Measurements from ENCODE around the gene ZNF311. TPM values are rescaled to one million over a fixed set of nuclear protein-coding genes. Genes with fewer than 3 reads are reported as not detected.

Gene ZNF311
- total and polyA plus RNA-seq, 4 experiments from 2014 or later: 0.15 to 0.64 (median 0.33) TPM; not detected in 1

DNA sequence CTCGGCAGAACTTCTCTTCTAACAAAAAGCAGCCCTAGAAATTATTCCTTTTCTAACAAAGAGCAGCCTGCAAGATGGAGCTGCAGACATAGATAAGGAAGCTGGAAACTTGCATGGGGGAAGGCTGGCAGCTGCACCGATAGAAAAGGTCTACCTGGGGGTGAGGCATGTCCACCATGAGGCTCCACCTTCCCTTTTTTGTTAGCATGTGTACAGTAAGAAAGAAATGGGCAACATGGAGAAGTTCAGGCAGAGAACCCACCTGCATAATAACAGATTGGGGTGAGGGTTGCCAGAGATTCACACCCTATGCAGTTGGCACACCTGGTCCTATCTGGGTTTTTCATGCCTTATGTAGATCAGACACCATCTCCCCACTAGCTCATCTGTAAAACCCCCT is 25.4 kb downstream of the ZNF311 start:
- H3K4me1 Mint-ChIP-seq: peaks cover 26 to 46% (median 36%) of the 10 kb centered on the region in 4 donors
- H3K4me3 Mint-ChIP-seq: peak overlapping the region in 3 of 8 donors; percentile 31 to 71 (median 51)
- intact Hi-C loops (cut with micrococcal nuclease): loop anchor here (2.0 to 10.0 kb wide), 2 partner anchors 37 to 1085 kb away; a partner anchor contains a TSS
- no peak overlapping the region for H3K4me3 ChIP-seq (ENCODE audit: low read length in 2 of 2)
- ChIA-PET POLR2A (ENCODE audit: partially characterized antibody) (interaction anchor here (0.8 to 1.8 kb wide), 2 partner anchors 37 to 141 kb away, joined by 3 to 6 read pairs; no protein-coding TSS in a partner anchor), CTCF (ENCODE audit: partially characterized antibody) (interaction anchor here (1.2 to 4.0 kb wide), 3 partner anchors 56 to 141 kb away, joined by 3 to 33 read pairs (median 3); partner anchors contain the start of gene TRIM27)
- no peaks in the 10 kb centered on the region for H3K27me3 ChIP-seq (ENCODE audit: insufficient read depth, low read length)
- H3K9me3 Mint-ChIP-seq: peaks cover 0 to 13% (median 4%) of the 10 kb centered on the region in 8 donors
- H3K27me3 Mint-ChIP-seq: peaks cover 11 to 19% of the 10 kb centered on the region in 2 donors
- peak overlapping the region in 1 of 7 donors; percentile 100 for H3K27ac Mint-ChIP-seq
- DNase-seq: no peak
- H3K36me3 Mint-ChIP-seq: peaks cover 0 to 17% of the 10 kb centered on the region in 2 donors
- peaks cover 25% of the 10 kb centered on the region for H3K4me1 ChIP-seq (ENCODE audit: insufficient read depth, low read length)
- H3K36me3 ChIP-seq (ENCODE audit: insufficient read depth, low read length): no peaks in the 10 kb centered on the region
- no peak overlapping the region for H3K27ac ChIP-seq (ENCODE audit: low read depth, low read length)
- H3K9me3 ChIP-seq (ENCODE audit: control insufficient read depth in 1 of 2, low read length in 2 of 2): no peaks in the 10 kb centered on the region

- DNase-seq: no peak
- H3K9me3 ChIP-seq (ENCODE audit: control insufficient read depth in 1 of 2, low read length in 2 of 2): no peaks in the 10 kb centered on the region
- intact Hi-C loops (cut with micrococcal nuclease): no loop called here
- no peak overlapping the region for H3K27ac ChIP-seq (ENCODE audit: low read depth, low read length)
- H3K4me3 ChIP-seq (ENCODE audit: low read length in 2 of 2): no peak overlapping the region
- no peaks in the 10 kb centered on the region for H3K27me3 ChIP-seq (ENCODE audit: insufficient read depth, low read length)
- peak overlapping the region in 2 of 8 donors; percentile 31 to 71 for H3K4me3 Mint-ChIP-seq
- peaks cover 0 to 13% (median 4%) of the 10 kb centered on the region in 8 donors for H3K9me3 Mint-ChIP-seq
- ChIA-PET POLR2A (ENCODE audit: partially characterized antibody) (interaction anchor here (0.8 kb wide), 1 partner anchor 140 kb away, joined by 3 read pairs; no protein-coding TSS in a partner anchor), CTCF (ENCODE audit: partially characterized antibody) (interaction anchor here (0.8 to 4.0 kb wide), 4 partner anchors 55 to 141 kb away, joined by 3 to 33 read pairs (median 4); partner anchors contain the start of gene TRIM27)
- peaks cover 0 to 17% of the 10 kb centered on the region in 2 donors for H3K36me3 Mint-ChIP-seq
- H3K4me1 ChIP-seq (ENCODE audit: insufficient read depth, low read length): peaks cover 25% of the 10 kb centered on the region
- peaks cover 15 to 23% of the 10 kb centered on the region in 2 donors for H3K27me3 Mint-ChIP-seq
- peaks cover 26 to 44% (median 36%) of the 10 kb centered on the region in 4 donors for H3K4me1 Mint-ChIP-seq
- H3K36me3 ChIP-seq (ENCODE audit: insufficient read depth, low read length): no peaks in the 10 kb centered on the region
- peak overlapping the region in 1 of 7 donors; percentile 100 for H3K27ac Mint-ChIP-seq
Measured at GRCh38 chr6:28978959-28979561, 26.1 kb downstream of the ZNF311 start.

DNA sequence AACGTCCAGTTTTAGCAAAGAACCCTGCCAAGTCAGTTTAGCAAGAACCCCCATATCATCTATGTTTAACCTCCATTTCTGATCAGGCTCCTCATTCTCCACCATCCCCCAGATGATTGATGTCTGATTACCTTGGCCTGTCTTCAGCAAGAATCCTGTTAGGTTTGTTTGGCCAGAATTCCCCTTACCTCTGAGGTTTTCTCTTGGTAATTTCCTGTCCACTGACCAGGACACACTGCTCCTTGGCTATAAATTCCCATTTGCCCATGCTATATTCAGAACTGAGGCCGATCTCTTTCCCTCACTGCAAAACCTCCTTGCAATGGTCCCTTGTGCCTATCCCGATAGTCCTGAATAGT is 27.0 kb downstream of the ZNF311 start:
- Mint-ChIP-seq H3K27me3 (peaks cover 16 to 23% of the 10 kb centered on the region in 2 donors), H3K9me3 (peaks cover 0 to 12% (median 4%) of the 10 kb centered on the region in 8 donors), H3K4me3 (peak overlapping the region in 7 of 8 donors; percentile 71 to 85 (median 78)), H3K4me1 (peaks cover 23 to 40% (median 29%) of the 10 kb centered on the region in 4 donors), H3K27ac (peak overlapping the region in 2 of 7 donors; percentile 58 to 100), H3K36me3 (peaks cover 0 to 17% of the 10 kb centered on the region in 2 donors)
- Histone ChIP-seq H3K9me3 (ENCODE audit: control insufficient read depth in 1 of 2, low read length in 2 of 2) (no peaks in the 10 kb centered on the region), H3K27me3 (ENCODE audit: insufficient read depth, low read length) (no peaks in the 10 kb centered on the region), H3K36me3 (ENCODE audit: insufficient read depth, low read length) (no peaks in the 10 kb centered on the region), H3K4me1 (ENCODE audit: insufficient read depth, low read length) (peaks cover 22% of the 10 kb centered on the region), H3K27ac (ENCODE audit: low read depth, low read length) (no peak overlapping the region), H3K4me3 (ENCODE audit: low read length in 2 of 2) (no peak overlapping the region)
- POLR2A ChIA-PET (ENCODE audit: partially characterized antibody): no interaction called here
- intact Hi-C loops (cut with micrococcal nuclease): no loop called here
- DNase-seq: no peak
- CTCF ChIA-PET (ENCODE audit: partially characterized antibody): interaction anchor here (1.2 kb wide), 1 partner anchor 54 kb away, joined by 4 read pairs; the partner anchor contains the start of gene TRIM27

DNA sequence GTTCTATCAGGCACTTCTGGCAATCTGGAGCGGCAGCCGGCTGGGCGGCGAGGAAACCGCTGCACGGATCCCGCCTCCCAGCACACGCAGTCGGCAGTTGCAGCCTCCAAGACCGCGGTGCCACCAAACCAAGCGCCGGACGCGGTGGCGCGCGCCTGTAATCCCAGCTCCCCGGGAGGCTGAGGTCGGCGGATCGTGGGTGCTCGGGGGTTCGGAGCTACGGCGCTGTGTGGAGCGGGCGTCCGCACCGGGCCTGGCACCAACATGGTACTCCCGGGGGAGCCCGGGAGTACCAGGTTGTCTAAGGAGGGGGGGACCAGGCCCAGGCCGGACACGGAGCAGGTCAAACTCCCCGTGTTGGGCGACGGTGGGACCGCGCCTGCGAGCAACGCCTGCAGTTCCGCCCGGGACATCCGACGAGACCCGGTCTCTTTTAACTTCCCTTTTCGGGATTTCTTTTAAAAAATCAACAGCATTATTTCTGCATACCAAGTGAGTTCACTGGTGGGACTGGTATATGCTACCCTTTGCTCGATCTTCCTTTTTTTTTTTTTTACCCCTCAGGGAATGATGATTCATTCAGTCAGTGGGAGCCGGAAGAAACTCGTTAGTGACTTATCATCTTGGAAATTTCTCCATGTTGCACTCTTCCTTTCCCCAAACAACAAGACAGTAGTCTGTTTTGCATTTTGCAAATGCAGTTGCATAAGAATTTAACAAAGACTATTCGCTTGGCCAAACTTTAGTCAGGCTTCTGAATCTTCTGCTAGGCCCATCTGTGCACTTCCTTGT is 27.6 kb downstream of the ZNF311 start:
- peaks cover 22% of the 10 kb centered on the region for H3K4me1 ChIP-seq (ENCODE audit: insufficient read depth, low read length)
- Mint-ChIP-seq H3K4me1 (peaks cover 19 to 34% (median 25%) of the 10 kb centered on the region in 4 donors), H3K4me3 (peak overlapping the region; percentile 67 to 85 (median 78)), H3K27ac (peak overlapping the region in 3 of 7 donors; percentile 39 to 100 (median 47)), H3K36me3 (peaks cover 0 to 14% of the 10 kb centered on the region in 2 donors), H3K9me3 (peaks cover 0 to 12% (median 4%) of the 10 kb centered on the region in 8 donors), H3K27me3 (peaks cover 16 to 23% of the 10 kb centered on the region in 2 donors)
- intact Hi-C loops (cut with micrococcal nuclease): no loop called here
- H3K27me3 ChIP-seq (ENCODE audit: insufficient read depth, low read length): no peaks in the 10 kb centered on the region
- peak overlapping the region in 1 of 2 donors; percentile 38 for H3K4me3 ChIP-seq (ENCODE audit: low read length in 2 of 2)
- H3K9me3 ChIP-seq (ENCODE audit: control insufficient read depth in 1 of 2, low read length in 2 of 2): no peaks in the 10 kb centered on the region
- no peak overlapping the region for H3K27ac ChIP-seq (ENCODE audit: low read depth, low read length)
- H3K36me3 ChIP-seq (ENCODE audit: insufficient read depth, low read length): no peaks in the 10 kb centered on the region
- ChIA-PET CTCF (ENCODE audit: partially characterized antibody) (interaction anchor here (1.2 kb wide), 1 partner anchor 39 kb away, joined by 3 read pairs; no protein-coding TSS in a partner anchor), POLR2A (ENCODE audit: partially characterized antibody) (no interaction called here)
- no peak for DNase-seq

- ChIA-PET CTCF (ENCODE audit: partially characterized antibody) (interaction anchor here (1.2 to 1.4 kb wide), 2 partner anchors 40 to 139 kb away, joined by 3 read pairs; no protein-coding TSS in a partner anchor), POLR2A (ENCODE audit: partially characterized antibody) (interaction anchor here (0.8 kb wide), 1 partner anchor 36 kb away, joined by 3 read pairs; no protein-coding TSS in a partner anchor)
- Mint-ChIP-seq H3K27me3 (peaks cover 13 to 17% of the 10 kb centered on the region in 2 donors), H3K4me1 (peaks cover 16 to 33% (median 20%) of the 10 kb centered on the region in 4 donors), H3K36me3 (peaks cover 0 to 7% of the 10 kb centered on the region in 2 donors), H3K4me3 (peak overlapping the region in 6 of 8 donors; percentile 71 to 85 (median 78)), H3K9me3 (peaks cover 0 to 7% (median 0%) of the 10 kb centered on the region in 8 donors), H3K27ac (peak overlapping the region in 1 of 7 donors; percentile 32)
- DNase-seq: no peak
- no peaks in the 10 kb centered on the region for H3K27me3 ChIP-seq (ENCODE audit: insufficient read depth, low read length)
- peaks cover 22% of the 10 kb centered on the region for H3K4me1 ChIP-seq (ENCODE audit: insufficient read depth, low read length)
- H3K9me3 ChIP-seq (ENCODE audit: control insufficient read depth in 1 of 2, low read length in 2 of 2): no peaks in the 10 kb centered on the region
- H3K36me3 ChIP-seq (ENCODE audit: insufficient read depth, low read length): no peaks in the 10 kb centered on the region
- no peak overlapping the region for H3K27ac ChIP-seq (ENCODE audit: low read depth, low read length)
- no peak overlapping the region for H3K4me3 ChIP-seq (ENCODE audit: low read length in 2 of 2)
- intact Hi-C loops (cut with micrococcal nuclease): no loop called here
Measured at GRCh38 chr6:28976677-28977076, 28.4 kb downstream of the ZNF311 start.

- H3K9me3 Mint-ChIP-seq: peaks cover 0 to 3% (median 0%) of the 10 kb centered on the region in 8 donors
- no peaks in the 10 kb centered on the region for H3K36me3 Mint-ChIP-seq
- Histone ChIP-seq H3K9me3 (ENCODE audit: control insufficient read depth in 1 of 2, low read length in 2 of 2) (no peaks in the 10 kb centered on the region), H3K36me3 (ENCODE audit: insufficient read depth, low read length) (no peaks in the 10 kb centered on the region), H3K4me1 (ENCODE audit: insufficient read depth, low read length) (peaks cover 11% of the 10 kb centered on the region), H3K27ac (ENCODE audit: low read depth, low read length) (no peak overlapping the region), H3K4me3 (ENCODE audit: low read length in 2 of 2) (no peak overlapping the region), H3K27me3 (ENCODE audit: insufficient read depth, low read length) (no peaks in the 10 kb centered on the region)
- DNase-seq: no peak
- ChIA-PET CTCF (ENCODE audit: partially characterized antibody) (interaction anchor here (0.9 kb wide), 1 partner anchor 30 kb away, joined by 3 read pairs; no protein-coding TSS in a partner anchor), POLR2A (ENCODE audit: partially characterized antibody) (no interaction called here)
- intact Hi-C loops (cut with micrococcal nuclease): no loop called here
- no peak overlapping the region for H3K4me3 Mint-ChIP-seq
- peaks cover 0 to 19% (median 8%) of the 10 kb centered on the region in 4 donors for H3K4me1 Mint-ChIP-seq
- no peak overlapping the region for H3K27ac Mint-ChIP-seq
- H3K27me3 Mint-ChIP-seq: peaks cover 10% of the 10 kb centered on the region in 2 donors
Measured at GRCh38 chr6:28974505-28974904, 30.6 kb downstream of the ZNF311 start.
